Trophoblast cell (in vitro differentiated cells and primary cell): ENCODE results near the gene ACOX3.
A peak's percentile ranks its signal among the peaks of the same experiment; 100 is the strongest.

Experiments used
- DNase-seq, 2 donors: peaks; one replicate each; pipeline ENCODE4 v3.0.0-alpha.2; 2016
- H2AFZ ChIP-seq: 2 replicates; pipeline ENCODE4 v1.6.1; 2013; ENCODE audit warnings: low read length, moderate library complexity, mild to moderate bottlenecking; ENCODE audit not compliant: insufficient read depth, poor library complexity
- H2AK5ac ChIP-seq: 2 replicates; pipeline ENCODE4 v1.6.1; 2013; ENCODE audit warnings: mild to moderate bottlenecking, low read length
- H2BK120ac ChIP-seq: 2 replicates; pipeline ENCODE4 v1.6.1; 2013; ENCODE audit warnings: low read length, mild to moderate bottlenecking, moderate library complexity; ENCODE audit not compliant: insufficient read depth, poor library complexity
- H2BK12ac ChIP-seq: 2 replicates; pipeline ENCODE4 v1.6.1; 2013; ENCODE audit warnings: mild to moderate bottlenecking, low read length, moderate library complexity
- H2BK5ac ChIP-seq: 2 replicates; pipeline ENCODE4 v1.6.1; 2013; ENCODE audit warnings: low read length, low read depth, moderate library complexity, mild to moderate bottlenecking; ENCODE audit not compliant: poor library complexity
- H3K14ac ChIP-seq: 2 replicates; pipeline ENCODE4 v1.6.1; 2013; ENCODE audit warnings: mild to moderate bottlenecking, low read length
- H3K18ac ChIP-seq: 2 replicates; pipeline ENCODE4 v1.6.1; 2013; ENCODE audit warnings: mild to moderate bottlenecking, low read length
- H3K23ac ChIP-seq: 2 replicates; pipeline ENCODE4 v1.6.1; 2013; ENCODE audit warnings: low read length
- H3K27ac ChIP-seq: 2 replicates; pipeline ENCODE4 v1.5.1; 2013; ENCODE audit warnings: low read depth, mild to moderate bottlenecking, inconsistent platforms, low read length, moderate library complexity
- H3K27me3 ChIP-seq: 2 replicates; pipeline ENCODE4 v1.6.1; 2013; ENCODE audit warnings: inconsistent platforms, mild to moderate bottlenecking, low read length, moderate library complexity; ENCODE audit not compliant: insufficient read depth
- H3K36me3 ChIP-seq, 2 experiments: 1 replicate in 1 of 2; 2 replicates in 1 of 2; pipeline ENCODE4 v1.6.1; 2013; ENCODE audit warnings: low read length in 2 of 2, mild to moderate bottlenecking in 2 of 2, moderate library complexity in 1 of 2; ENCODE audit not compliant: insufficient read depth in 2 of 2, control insufficient read depth in 1 of 2
- H3K4ac ChIP-seq: 2 replicates; pipeline ENCODE4 v1.6.1; 2013; ENCODE audit warnings: low read depth, mild to moderate bottlenecking, low read length, moderate library complexity
- H3K4me1 ChIP-seq, 2 experiments: 1 replicate in 1 of 2; 2 replicates in 1 of 2; pipeline ENCODE4 v1.6.1; 2013; ENCODE audit warnings: low read length in 2 of 2, mild to moderate bottlenecking in 2 of 2, moderate library complexity in 1 of 2; ENCODE audit not compliant: insufficient read depth in 2 of 2, control insufficient read depth in 1 of 2
- H3K4me2 ChIP-seq: 2 replicates; pipeline ENCODE4 v1.6.1; 2013; ENCODE audit warnings: inconsistent platforms, mild to moderate bottlenecking, low read length, moderate library complexity
- H3K4me3 ChIP-seq: 2 replicates; pipeline ENCODE4 v1.5.1; 2013; ENCODE audit warnings: mild to moderate bottlenecking, low read depth, low read length, inconsistent platforms
- H3K79me1 ChIP-seq: one replicate; pipeline ENCODE4 v1.6.1; 2013; ENCODE audit warnings: low read length
- H3K79me2 ChIP-seq: 2 replicates; pipeline ENCODE4 v1.6.1; 2013; ENCODE audit warnings: low read length, mild to moderate bottlenecking; ENCODE audit not compliant: control insufficient read depth, insufficient read depth, poor library complexity
- H3K9ac ChIP-seq: 2 replicates; pipeline ENCODE4 v1.6.1; 2013; ENCODE audit warnings: mild to moderate bottlenecking, low read length
- H3K9me3 ChIP-seq: 2 replicates; pipeline ENCODE4 v1.6.1; 2013; ENCODE audit warnings: low read depth, mild to moderate bottlenecking, control low read depth, inconsistent platforms, low read length; ENCODE audit not compliant: insufficient read depth
- H4K12ac ChIP-seq: 2 replicates; pipeline ENCODE4 v1.6.1; 2013; ENCODE audit warnings: low read depth, mild to moderate bottlenecking, low read length, moderate library complexity
- H4K8ac ChIP-seq: 2 replicates; pipeline ENCODE4 v1.6.1; 2013; ENCODE audit warnings: low read depth, mild to moderate bottlenecking, low read length, moderate library complexity
- H4K91ac ChIP-seq: one replicate; pipeline ENCODE4 v1.6.1; 2013; ENCODE audit warnings: low read depth, mild to moderate bottlenecking, low read length, moderate library complexity
- WGBS: extraction: QIAGEN DNeasy Blood & Tissue Kit; methylation state at CpG from one replicate; pipeline ENCODE4 v1.1.7; 2013; ENCODE audit warnings: missing lambda C conversion rate; ENCODE audit not compliant: insufficient read length, insufficient coverage; ENCODE audit errors: extremely low coverage; 5-methylcytosine and 5-hydroxymethylcytosine counted together

Gene ACOX3

DNA sequence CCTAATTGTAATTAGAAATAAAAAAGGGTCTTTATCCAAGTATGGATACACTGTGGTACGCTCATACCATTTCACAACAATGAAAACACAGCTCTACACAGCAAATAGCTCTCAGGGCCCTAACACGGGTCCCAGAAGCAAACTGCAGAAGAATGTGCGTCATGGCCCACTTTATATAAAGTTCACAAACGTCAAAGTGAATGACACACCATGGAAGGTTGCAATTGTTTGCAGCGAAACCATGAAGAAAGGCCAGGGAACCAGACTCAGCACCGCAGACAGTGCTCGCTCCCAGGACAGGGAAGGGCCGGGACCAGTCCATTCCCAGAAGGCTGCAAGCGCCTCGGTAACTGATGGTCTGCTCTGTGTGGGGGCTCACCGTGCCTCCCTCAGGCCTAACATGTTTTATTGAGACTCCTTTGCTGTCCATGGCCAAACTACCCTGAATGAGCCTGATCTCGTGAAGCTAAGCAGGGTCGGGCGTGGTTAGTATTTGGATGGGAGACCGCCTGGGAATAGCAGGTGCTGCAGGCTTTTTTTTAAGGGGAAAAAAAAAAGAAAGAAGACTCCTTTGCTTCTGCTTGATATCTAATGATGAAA is 47.8 kb downstream of the ACOX3 start:
- H3K79me1 ChIP-seq: peaks cover 6% of the 10 kb centered on the region
- no peaks in the 10 kb centered on the region for H3K9me3 ChIP-seq
- H2BK12ac ChIP-seq: no peak overlapping the region
- no peak overlapping the region for H2AFZ ChIP-seq
- H3K4ac ChIP-seq: no peak overlapping the region
- no peaks in the 10 kb centered on the region for H3K79me2 ChIP-seq
- H3K27ac ChIP-seq: no peak overlapping the region
- H3K23ac ChIP-seq: no peak overlapping the region
- no CpG with 5 or more reads among the region's 15 CpGs for WGBS
- H3K14ac ChIP-seq: peak overlapping the region; percentile 35
- H3K4me3 ChIP-seq: no peak overlapping the region
- H3K9ac ChIP-seq: no peak overlapping the region
- peaks cover 3 to 21% of the 10 kb centered on the region in 2 experiments for H3K4me1 ChIP-seq
- peaks cover 49 to 57% of the 10 kb centered on the region in 2 experiments for H3K36me3 ChIP-seq
- peak; percentile 40 to 66 for DNase-seq
- peak overlapping the region; percentile 19 for H3K18ac ChIP-seq
- no peak overlapping the region for H3K4me2 ChIP-seq
- no peak overlapping the region for H4K91ac ChIP-seq
- peak overlapping the region; percentile 7 for H2AK5ac ChIP-seq
- H2BK120ac ChIP-seq: peak overlapping the region; percentile 4
- no peaks in the 10 kb centered on the region for H3K27me3 ChIP-seq
- no peak overlapping the region for H2BK5ac ChIP-seq
- H4K12ac ChIP-seq: no peak overlapping the region
- H4K8ac ChIP-seq: no peak overlapping the region

DNA sequence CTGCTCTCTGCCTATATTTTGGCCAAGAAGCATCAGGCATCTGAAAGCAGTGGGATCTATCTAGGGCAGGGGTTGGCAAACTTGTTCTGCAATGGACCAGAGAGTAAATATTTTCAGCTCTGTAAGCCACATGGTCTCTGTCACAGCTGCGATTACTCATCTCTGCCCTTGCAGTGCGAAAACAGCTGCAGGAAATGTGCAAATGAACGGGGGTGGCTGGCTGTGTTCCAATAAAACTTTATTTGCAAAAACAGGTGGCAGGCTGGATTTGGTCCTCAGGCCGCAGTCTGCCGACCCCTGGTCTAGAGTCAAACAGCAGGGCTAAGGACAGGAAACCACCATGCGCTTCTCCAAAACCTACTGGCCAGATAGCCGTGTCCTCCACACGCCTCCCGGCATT is 48.6 kb downstream of the ACOX3 start:
- Histone ChIP-seq H3K79me2 (no peaks in the 10 kb centered on the region), H3K14ac (no peak overlapping the region), H2BK5ac (no peak overlapping the region), H2BK120ac (no peak overlapping the region), H3K27me3 (no peaks in the 10 kb centered on the region), H2AK5ac (no peak overlapping the region), H3K79me1 (peaks cover 6% of the 10 kb centered on the region), H4K12ac (no peak overlapping the region), H3K4ac (no peak overlapping the region), H4K8ac (no peak overlapping the region), H3K9ac (no peak overlapping the region), H3K4me1 (peaks cover 3 to 15% of the 10 kb centered on the region in 2 experiments), H3K36me3 (peaks cover 53 to 61% of the 10 kb centered on the region in 2 experiments), H4K91ac (no peak overlapping the region), H3K18ac (no peak overlapping the region), H3K4me3 (no peak overlapping the region), H3K4me2 (no peak overlapping the region), H2BK12ac (no peak overlapping the region), H3K27ac (no peak overlapping the region), H3K23ac (no peak overlapping the region), H3K9me3 (peaks cover under 1% of the 10 kb centered on the region), H2AFZ (no peak overlapping the region)
- no CpG with 5 or more reads among the region's 9 CpGs for WGBS
- DNase-seq: peak; percentile 81 to 90

DNA sequence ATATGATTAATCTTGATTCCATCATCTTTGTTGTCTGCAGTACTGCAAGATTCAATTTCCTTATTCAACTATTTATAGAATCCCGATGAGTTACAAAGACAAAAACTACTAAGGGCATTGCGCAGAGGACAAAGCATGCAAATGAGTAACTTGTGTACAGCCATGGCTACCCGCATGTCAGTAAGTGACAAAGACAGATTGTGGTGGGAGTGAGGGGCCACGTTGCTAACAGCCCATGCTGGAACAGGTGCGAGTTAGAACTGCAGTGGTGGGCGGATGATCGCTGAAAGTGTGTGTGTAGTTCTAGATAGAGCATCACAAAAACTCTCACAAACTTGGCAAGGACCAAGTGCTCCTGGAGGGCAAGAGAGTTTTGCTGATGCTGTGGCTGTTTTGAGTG is 49.5 kb downstream of the ACOX3 start:
- Histone ChIP-seq H3K36me3 (peaks cover 57 to 62% of the 10 kb centered on the region in 2 experiments), H2AK5ac (no peak overlapping the region), H3K9me3 (peaks cover 2% of the 10 kb centered on the region), H3K23ac (no peak overlapping the region), H2BK120ac (no peak overlapping the region), H4K12ac (no peak overlapping the region), H3K14ac (no peak overlapping the region), H3K9ac (no peak overlapping the region), H4K91ac (no peak overlapping the region), H3K18ac (no peak overlapping the region), H3K4ac (no peak overlapping the region), H3K79me2 (no peaks in the 10 kb centered on the region), H3K4me1 (peaks cover 3 to 14% of the 10 kb centered on the region in 2 experiments), H2AFZ (no peak overlapping the region), H3K27ac (no peak overlapping the region), H3K4me2 (no peak overlapping the region), H3K4me3 (no peak overlapping the region), H4K8ac (no peak overlapping the region), H3K79me1 (peaks cover 6% of the 10 kb centered on the region), H2BK12ac (no peak overlapping the region), H2BK5ac (no peak overlapping the region), H3K27me3 (no peaks in the 10 kb centered on the region)
- peak in 1 of 2 donors; percentile 69 for DNase-seq
- no CpG with 5 or more reads among the region's 7 CpGs for WGBS

- Histone ChIP-seq H3K23ac (no peak overlapping the region), H3K18ac (no peak overlapping the region), H3K14ac (no peak overlapping the region), H3K4ac (no peak overlapping the region), H3K36me3 (peaks cover 55 to 61% of the 10 kb centered on the region in 2 experiments), H3K9me3 (peaks cover 2% of the 10 kb centered on the region), H3K79me1 (peaks cover 6% of the 10 kb centered on the region), H4K12ac (no peak overlapping the region), H2AK5ac (no peak overlapping the region), H3K4me2 (no peak overlapping the region), H2BK120ac (no peak overlapping the region), H2BK12ac (no peak overlapping the region), H3K4me1 (peaks cover 3 to 16% of the 10 kb centered on the region in 2 experiments), H3K9ac (no peak overlapping the region), H3K79me2 (no peaks in the 10 kb centered on the region), H4K8ac (no peak overlapping the region), H4K91ac (no peak overlapping the region), H3K27me3 (no peaks in the 10 kb centered on the region), H2BK5ac (no peak overlapping the region), H3K4me3 (no peak overlapping the region), H2AFZ (no peak overlapping the region), H3K27ac (no peak overlapping the region)
- no CpG with 5 or more reads among the region's 5 CpGs for WGBS
- DNase-seq: no peak
Measured at GRCh38 chr4:8390577-8390976, 49.9 kb downstream of the ACOX3 start.
